GM18505 (cell line): ENCODE results near the gene ARL8A.
"Not testable (repeated sequence)": the region's sequence is repeated elsewhere in the genome, so short reads cannot be mapped to it uniquely, and the experiment has no call there.

Experiments used
- ATAC-seq: cut with Tn5 transposase; IDR thresholded peaks from one replicate; pipeline ENCODE4 v1.9.1; 2021; ENCODE audit not compliant: unreplicated experiment
- POLR2A ChIP-seq: IDR thresholded peaks from 4 replicates; pipeline ENCODE4 v1.6.1; 2011; ENCODE audit warnings: borderline replicate concordance; ENCODE audit not compliant: insufficient read depth, insufficient read length; ENCODE audit errors: extremely low read depth

ARL8A gene

GRCh38 chr1:202144402-202145067 is at the start of gene ARL8A:
Gene ARL8A, minus strand, starts transcription at chr1:202144737. Its CDS starts 165 bp downstream, at chr1:202144572.
- peak; percentile 64 for ATAC-seq
- peak; percentile 68 for TF ChIP-seq POLR2A

GRCh38 chr1:202194328-202194648 is 49.8 kb upstream of the ARL8A start:
- TF ChIP-seq POLR2A: no peak
- ATAC-seq: no peak

- TF ChIP-seq POLR2A: no peak
- no peak for ATAC-seq
These were observed 49.2 kb upstream of the ARL8A start, which contains the start of gene LGR6 for GRCh38 chr1:202193614-202194327. Gene LGR6, plus strand, starts transcription at chr1:202193799. Its CDS starts 191 bp downstream, at chr1:202193990.

GRCh38 chr1:202192770-202193613 is 48.5 kb upstream of the ARL8A start:
- TF ChIP-seq POLR2A: no peak
- ATAC-seq: no peak

- ATAC-seq: not testable (repeated sequence)
These were observed 46.9 kb upstream of the ARL8A start for GRCh38 chr1:202191391-202191790.

- TF ChIP-seq POLR2A: no peak
These were observed 45.6 kb upstream of the ARL8A start for GRCh38 chr1:202189918-202190715.

GRCh38 chr1:202189001-202189790 is 44.7 kb upstream of the ARL8A start:
- no peak for TF ChIP-seq POLR2A
- no peak for ATAC-seq

More at GRCh38 chr1:202189918-202190715, 45.6 kb upstream of the ARL8A start:
- no peak for ATAC-seq

GRCh38 chr1:202187697-202188407 is 43.3 kb upstream of the ARL8A start:
- ATAC-seq: no peak
- TF ChIP-seq POLR2A: no peak

GRCh38 chr1:202187041-202187671 is 42.6 kb upstream of the ARL8A start:
- no peak for TF ChIP-seq POLR2A
- ATAC-seq: no peak

- no peak for TF ChIP-seq POLR2A
- no peak for ATAC-seq
These were observed 41.8 kb upstream of the ARL8A start for GRCh38 chr1:202186327-202186726.

- no peak for TF ChIP-seq POLR2A
- no peak for ATAC-seq
These were observed 40.4 kb upstream of the ARL8A start for GRCh38 chr1:202184750-202185460.
